Upper lobe of left lung (tissue), 6 donors: ENCODE results near the gene RNF214. TPM values are rescaled to one million over a fixed set of nuclear protein-coding genes. Genes with fewer than 3 reads are reported as not detected.
A peak's percentile ranks its signal among the peaks of the same experiment; 100 is the strongest.

Source experiments
- ATAC-seq, 2 donors: fragments of 200-7000 bp; cut with Tn5 transposase; one replicate each; pipeline ENCODE4 v1.9.1; 2022; ENCODE audit warnings: mild to moderate bottlenecking in 2 of 2, moderate library complexity in 2 of 2; ENCODE audit not compliant: low FRiP score in 2 of 2
- DNase-seq, 2 donors: peaks; one replicate each; pipeline ENCODE4 v3.0.0-alpha.2; 2019 to 2020
- H3K27ac ChIP-seq, 4 donors: fragments of 200-600 bp; sonication (generic); one replicate each; pipeline ENCODE4 v1.5.1; 2016 to 2019
- H3K27me3 ChIP-seq, 4 donors: fragments of 200-600 bp; sonication (generic); one replicate each; pipeline ENCODE4 v1.5.1; 2017 to 2019
- H3K36me3 ChIP-seq, 4 donors: fragments of 200-600 bp; sonication (generic); one replicate each; pipeline ENCODE4 v1.5.1; 2016 to 2019
- H3K4me1 ChIP-seq, 4 donors: fragments of 200-600 bp; sonication (generic); one replicate each; pipeline ENCODE4 v1.5.1; 2018 to 2019
- H3K4me3 ChIP-seq, 4 donors: fragments of 200-600 bp; sonication (generic); one replicate each; pipeline ENCODE4 v1.5.1; 2017 to 2019; ENCODE audit warnings: mild to moderate bottlenecking in 2 of 4, moderate library complexity in 1 of 4
- H3K9me3 ChIP-seq, 4 donors: fragments of 200-600 bp; sonication (generic); one replicate each; pipeline ENCODE4 v1.5.1; 2018 to 2019
- EP300 ChIP-seq, 4 donors: sonication (generic); formaldehyde crosslinking; IDR thresholded peaks; one replicate each; pipeline ENCODE4 v1.5.1; 2017; ENCODE audit warnings: antibody characterized with exemption in 4 of 4, control low read depth in 2 of 4
- POLR2A ChIP-seq, 4 donors: fragments of 450-650 bp; IDR thresholded peaks; one replicate each; pipeline ENCODE4 v1.5.1; 2016 to 2017; ENCODE audit warnings: antibody characterized with exemption in 4 of 4, mild to moderate bottlenecking in 2 of 4
- POLR2AphosphoS5 ChIP-seq, 2 donors: sonication (generic); formaldehyde crosslinking; IDR thresholded peaks; one replicate each; pipeline ENCODE4 v1.5.1; 2017; ENCODE audit warnings: antibody characterized with exemption in 2 of 2
- WGBS, 2 donors: methylation state at CpG; one replicate each; pipeline ENCODE4 v1.1.5; 2017 to 2018; 5-methylcytosine and 5-hydroxymethylcytosine counted together
- total RNA-seq, 6 donors: library from RNA; depleted of rRNA in 4 of 6; stranded (reverse); fragments of >200 nt in 4 of 6; gene quantifications; one replicate each; pipeline versions ENCODE4 v1.1.0 to v1.2.1, GENCODE V29; 2016 to 2021
- TF ChIP-seq, protein P1 (sequence below), 6 experiments: fragments of 450-650 bp in 4 of 6; fragments of 200-600 bp in 2 of 6; sonication (generic) in 2 of 6; IDR thresholded peaks; one replicate each; pipeline ENCODE4 v1.5.1; 2016 to 2019; ENCODE audit warnings: antibody characterized with exemption in 6 of 6
- donor health status: DM: no; HTN: no; CAD: no; lungs with moderate emphysema.
- donor health status: DM: no; HTN: yes; CAD: no; lungs with severe emphysema.

The RNF214 gene
- total RNA-seq, 6 donors from 2014 or later: 9.0 to 24.1 (median 19.8) TPM

DNA sequence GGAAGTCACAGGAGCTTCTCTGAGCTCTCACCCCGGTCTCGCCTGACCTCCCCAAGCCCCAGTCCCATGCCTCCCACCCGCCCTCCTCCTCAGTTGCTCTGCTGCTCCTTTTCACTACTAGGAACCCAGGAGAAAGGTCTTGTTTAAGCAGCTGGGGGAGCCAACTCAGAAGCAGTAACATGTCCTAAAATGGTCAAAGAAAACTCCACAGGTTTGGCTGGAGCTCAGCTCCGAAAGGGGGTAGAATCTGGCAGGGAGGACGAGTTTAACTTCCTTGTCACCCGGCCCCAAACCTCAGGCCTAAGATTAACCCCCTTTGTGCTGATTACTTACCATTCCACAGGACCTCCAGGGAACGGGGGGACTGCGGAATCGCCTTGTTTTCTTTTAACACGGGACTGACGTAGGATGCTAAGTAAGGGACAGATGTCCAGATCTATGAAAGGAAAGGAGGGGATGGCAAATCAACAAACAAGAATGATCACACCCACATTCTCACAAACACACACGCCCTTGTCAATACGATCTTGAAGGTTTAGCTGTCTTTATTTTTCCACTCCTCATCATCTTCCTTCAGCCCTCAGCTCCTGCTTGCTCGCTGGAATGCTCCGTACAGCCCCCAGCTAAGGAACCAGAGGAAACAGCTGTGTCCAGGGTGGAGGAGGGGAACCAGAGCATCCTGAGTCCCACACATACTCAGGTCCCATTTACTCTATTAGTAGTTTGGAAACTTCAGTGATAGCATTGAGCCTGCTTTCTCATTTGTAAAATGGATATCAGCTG lies 14.1 kb upstream of the RNF214 start:
- no peak for DNase-seq
- Histone ChIP-seq H3K4me1 (peaks cover 5 to 11% (median 10%) of the 10 kb centered on the region in 4 donors), H3K4me3 (no peak overlapping the region), H3K36me3 (peaks cover 15 to 94% (median 65%) of the 10 kb centered on the region in 4 donors), H3K9me3 (no peaks in the 10 kb centered on the region), H3K27me3 (no peaks in the 10 kb centered on the region), H3K27ac (peak overlapping the region; percentile 20 to 53 (median 40))
- TF ChIP-seq, protein P1, sequence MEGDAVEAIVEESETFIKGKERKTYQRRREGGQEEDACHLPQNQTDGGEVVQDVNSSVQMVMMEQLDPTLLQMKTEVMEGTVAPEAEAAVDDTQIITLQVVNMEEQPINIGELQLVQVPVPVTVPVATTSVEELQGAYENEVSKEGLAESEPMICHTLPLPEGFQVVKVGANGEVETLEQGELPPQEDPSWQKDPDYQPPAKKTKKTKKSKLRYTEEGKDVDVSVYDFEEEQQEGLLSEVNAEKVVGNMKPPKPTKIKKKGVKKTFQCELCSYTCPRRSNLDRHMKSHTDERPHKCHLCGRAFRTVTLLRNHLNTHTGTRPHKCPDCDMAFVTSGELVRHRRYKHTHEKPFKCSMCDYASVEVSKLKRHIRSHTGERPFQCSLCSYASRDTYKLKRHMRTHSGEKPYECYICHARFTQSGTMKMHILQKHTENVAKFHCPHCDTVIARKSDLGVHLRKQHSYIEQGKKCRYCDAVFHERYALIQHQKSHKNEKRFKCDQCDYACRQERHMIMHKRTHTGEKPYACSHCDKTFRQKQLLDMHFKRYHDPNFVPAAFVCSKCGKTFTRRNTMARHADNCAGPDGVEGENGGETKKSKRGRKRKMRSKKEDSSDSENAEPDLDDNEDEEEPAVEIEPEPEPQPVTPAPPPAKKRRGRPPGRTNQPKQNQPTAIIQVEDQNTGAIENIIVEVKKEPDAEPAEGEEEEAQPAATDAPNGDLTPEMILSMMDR (IDR thresholded peaks at IDR 0.05): no peak
- WGBS, 2 donors: 75 to 79% methylated on average over 15 of the region's 15 CpGs
- ATAC-seq: no peak

DNA sequence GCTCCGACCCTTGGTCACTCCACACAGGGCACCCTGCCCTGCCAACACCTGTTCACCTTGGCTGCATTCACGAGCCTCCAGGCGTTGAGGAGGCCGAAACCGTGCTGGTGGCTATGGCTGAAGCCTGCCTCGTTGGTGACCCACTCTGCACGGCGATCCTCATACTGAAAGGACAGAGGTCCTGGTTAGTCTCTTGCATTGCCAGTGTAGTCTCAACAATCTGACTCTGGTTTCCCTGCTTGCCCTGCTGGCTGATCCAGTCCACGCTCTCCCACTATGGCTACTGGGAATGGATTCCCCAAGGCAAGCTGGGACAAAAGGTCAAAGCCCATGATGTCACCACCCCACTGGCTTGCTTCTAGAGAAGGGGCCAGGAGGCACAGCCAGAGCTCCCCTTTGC lies 13.5 kb upstream of the RNF214 start:
- no peak for DNase-seq
- ATAC-seq: no peak
- Histone ChIP-seq H3K9me3 (no peaks in the 10 kb centered on the region), H3K4me1 (peaks cover 5 to 11% (median 10%) of the 10 kb centered on the region in 4 donors), H3K4me3 (no peak overlapping the region), H3K27ac (peak overlapping the region in 3 of 4 donors; percentile 27 to 53 (median 52)), H3K36me3 (peaks cover 19 to 95% (median 68%) of the 10 kb centered on the region in 4 donors), H3K27me3 (no peaks in the 10 kb centered on the region)
- TF ChIP-seq, protein P1 (IDR thresholded peaks at IDR 0.05): no peak
- no peak for TF ChIP-seq POLR2AphosphoS5 (IDR thresholded peaks at IDR 0.05)
- 91 to 100% methylated on average over 1 to 9 of the region's 9 CpGs for WGBS, 2 donors

DNA sequence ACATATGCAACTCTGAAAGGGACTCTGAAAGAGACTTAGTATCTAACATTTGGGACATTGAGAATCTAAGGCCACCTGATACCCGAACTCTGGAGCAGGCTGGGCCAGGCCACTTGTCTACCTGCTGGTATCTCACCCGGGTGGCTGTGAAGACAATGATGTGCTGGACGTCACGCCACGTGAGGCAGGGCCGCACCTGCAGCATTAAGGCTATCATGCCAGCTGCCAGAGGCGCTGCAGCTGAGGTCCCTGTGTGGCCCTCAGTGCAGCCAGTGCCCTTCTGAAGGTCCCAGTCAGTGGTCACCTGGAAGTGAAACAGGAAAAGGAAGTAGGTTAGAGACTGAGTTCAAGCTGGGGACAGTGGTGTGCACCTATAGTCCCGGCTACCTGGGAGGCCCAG lies 13.0 kb upstream of the RNF214 start:
- peak overlapping the region in 2 of 4 donors; percentile 14 to 52 for H3K27ac ChIP-seq
- H3K36me3 ChIP-seq: peaks cover 19 to 95% (median 67%) of the 10 kb centered on the region in 4 donors
- peaks cover 5 to 11% (median 10%) of the 10 kb centered on the region in 4 donors for H3K4me1 ChIP-seq
- WGBS, 2 donors: 93 to 100% methylated on average over 2 to 8 of the region's 8 CpGs
- ATAC-seq (no peak), DNase-seq (no peak)
- H3K9me3 ChIP-seq: no peaks in the 10 kb centered on the region
- H3K4me3 ChIP-seq: no peak overlapping the region
- no peaks in the 10 kb centered on the region for H3K27me3 ChIP-seq
- TF ChIP-seq, protein P1 (IDR thresholded peaks at IDR 0.05): no peak
- TF ChIP-seq POLR2A (IDR thresholded peaks at IDR 0.05) (no peak), EP300 (IDR thresholded peaks at IDR 0.05) (no peak), POLR2AphosphoS5 (IDR thresholded peaks at IDR 0.05) (no peak)

- 95 to 96% methylated on average over 4 of the region's 4 CpGs for WGBS, 2 donors
- H3K27ac ChIP-seq: peak overlapping the region in 3 of 4 donors; percentile 13 to 63 (median 54)
- H3K27me3 ChIP-seq: no peaks in the 10 kb centered on the region
- no peak overlapping the region for H3K4me3 ChIP-seq
- H3K9me3 ChIP-seq: no peaks in the 10 kb centered on the region
- DNase-seq (no peak), ATAC-seq (no peak)
- H3K4me1 ChIP-seq: peaks cover 5 to 11% (median 10%) of the 10 kb centered on the region in 4 donors
- TF ChIP-seq, protein P1 (IDR thresholded peaks at IDR 0.05): no peak
- no peak for TF ChIP-seq EP300 (IDR thresholded peaks at IDR 0.05)
- no peak for TF ChIP-seq POLR2AphosphoS5 (IDR thresholded peaks at IDR 0.05)
- TF ChIP-seq POLR2A (IDR thresholded peaks at IDR 0.05): no peak
- peaks cover 19 to 95% (median 64%) of the 10 kb centered on the region in 4 donors for H3K36me3 ChIP-seq
Measured at GRCh38 chr11:117219995-117220394, 12.5 kb upstream of the RNF214 start.

DNA sequence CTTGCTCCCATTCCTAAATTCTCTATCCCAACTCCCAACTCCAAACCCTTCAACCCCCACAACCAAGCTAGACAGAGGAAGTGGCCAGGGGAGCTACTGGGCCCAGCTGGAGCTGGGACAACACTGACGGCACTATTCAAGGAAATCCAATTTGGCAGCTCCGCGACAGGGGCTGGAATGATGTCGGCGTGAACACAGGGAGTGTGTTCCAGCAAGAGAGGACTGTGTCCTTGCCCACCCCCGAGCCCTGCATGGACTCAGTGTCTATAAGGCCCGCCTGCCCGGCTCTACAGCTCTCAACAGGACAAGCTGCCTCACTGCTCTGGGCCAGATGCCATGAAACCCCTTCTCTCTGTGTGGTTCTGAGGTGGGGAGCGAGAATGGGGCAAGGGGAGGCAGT lies 11.9 kb upstream of the RNF214 start:
- H3K4me3 ChIP-seq: no peak overlapping the region
- peaks cover 5 to 11% (median 10%) of the 10 kb centered on the region in 4 donors for H3K4me1 ChIP-seq
- TF ChIP-seq POLR2AphosphoS5 (IDR thresholded peaks at IDR 0.05) (peak in 1 of 2 donors; percentile 19), POLR2A (IDR thresholded peaks at IDR 0.05) (no peak)
- DNase-seq (no peak), ATAC-seq (peak; percentile 39 to 65)
- 66 to 83% methylated on average over 7 to 9 of the region's 9 CpGs for WGBS, 2 donors
- peaks cover 19 to 99% (median 67%) of the 10 kb centered on the region in 4 donors for H3K36me3 ChIP-seq
- peak overlapping the region; percentile 13 to 63 (median 46) for H3K27ac ChIP-seq
- H3K9me3 ChIP-seq: no peaks in the 10 kb centered on the region
- no peaks in the 10 kb centered on the region for H3K27me3 ChIP-seq
